ENCODE data around the gene SLC24A4. TPM values are rescaled to one million over a fixed set of nuclear protein-coding genes. Genes with fewer than 3 reads are reported as not detected.

Gene SLC24A4
- total RNA-seq, 4 donors from 2014 or later, result 0.35 to 0.49 TPM; not detected in 2

DNA sequence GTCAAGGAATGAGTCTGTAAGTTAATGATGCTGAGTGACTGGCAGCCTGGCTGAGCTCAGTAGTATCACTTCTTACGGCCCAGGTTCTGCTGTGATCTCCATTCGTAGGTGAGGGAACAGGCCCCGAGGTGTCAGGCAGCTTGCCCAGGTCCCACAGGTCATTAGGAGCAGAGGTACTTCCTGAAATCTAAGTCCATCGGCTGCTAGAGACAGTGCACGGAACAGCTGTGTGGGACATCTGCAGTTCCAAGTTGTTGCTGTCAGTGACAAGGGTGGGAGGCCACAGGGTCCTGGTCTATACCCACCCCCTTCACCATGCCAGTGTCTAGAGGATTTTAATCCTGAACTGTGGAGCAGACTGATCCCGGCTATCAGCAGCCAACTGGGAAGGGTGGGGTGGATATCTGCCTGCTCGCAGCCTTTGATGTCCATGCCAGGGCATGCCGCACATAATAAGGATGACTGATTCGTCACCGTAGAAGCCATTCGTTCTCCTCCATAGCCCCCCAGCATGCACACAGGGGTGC is 108.3 kb downstream of the SLC24A4 start:
- no peak for TF ChIP-seq POLR2A (IDR thresholded peaks at IDR 0.05)
- TF ChIP-seq, protein P1, sequence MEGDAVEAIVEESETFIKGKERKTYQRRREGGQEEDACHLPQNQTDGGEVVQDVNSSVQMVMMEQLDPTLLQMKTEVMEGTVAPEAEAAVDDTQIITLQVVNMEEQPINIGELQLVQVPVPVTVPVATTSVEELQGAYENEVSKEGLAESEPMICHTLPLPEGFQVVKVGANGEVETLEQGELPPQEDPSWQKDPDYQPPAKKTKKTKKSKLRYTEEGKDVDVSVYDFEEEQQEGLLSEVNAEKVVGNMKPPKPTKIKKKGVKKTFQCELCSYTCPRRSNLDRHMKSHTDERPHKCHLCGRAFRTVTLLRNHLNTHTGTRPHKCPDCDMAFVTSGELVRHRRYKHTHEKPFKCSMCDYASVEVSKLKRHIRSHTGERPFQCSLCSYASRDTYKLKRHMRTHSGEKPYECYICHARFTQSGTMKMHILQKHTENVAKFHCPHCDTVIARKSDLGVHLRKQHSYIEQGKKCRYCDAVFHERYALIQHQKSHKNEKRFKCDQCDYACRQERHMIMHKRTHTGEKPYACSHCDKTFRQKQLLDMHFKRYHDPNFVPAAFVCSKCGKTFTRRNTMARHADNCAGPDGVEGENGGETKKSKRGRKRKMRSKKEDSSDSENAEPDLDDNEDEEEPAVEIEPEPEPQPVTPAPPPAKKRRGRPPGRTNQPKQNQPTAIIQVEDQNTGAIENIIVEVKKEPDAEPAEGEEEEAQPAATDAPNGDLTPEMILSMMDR (IDR thresholded peaks at IDR 0.05), result no peak
- Histone ChIP-seq H3K36me3 (no peaks in the 10 kb centered on the region), H3K4me1 (no peaks in the 10 kb centered on the region), H3K27ac (no peak overlapping the region), H3K4me3 (no peak overlapping the region), H3K9me3 (no peaks in the 10 kb centered on the region), H3K27me3 (no peaks in the 10 kb centered on the region)
- no peak for DNase-seq
- intact Hi-C loops (cut with DNase I; ENCODE audit: low total_unique reads), result no loop called here

DNA sequence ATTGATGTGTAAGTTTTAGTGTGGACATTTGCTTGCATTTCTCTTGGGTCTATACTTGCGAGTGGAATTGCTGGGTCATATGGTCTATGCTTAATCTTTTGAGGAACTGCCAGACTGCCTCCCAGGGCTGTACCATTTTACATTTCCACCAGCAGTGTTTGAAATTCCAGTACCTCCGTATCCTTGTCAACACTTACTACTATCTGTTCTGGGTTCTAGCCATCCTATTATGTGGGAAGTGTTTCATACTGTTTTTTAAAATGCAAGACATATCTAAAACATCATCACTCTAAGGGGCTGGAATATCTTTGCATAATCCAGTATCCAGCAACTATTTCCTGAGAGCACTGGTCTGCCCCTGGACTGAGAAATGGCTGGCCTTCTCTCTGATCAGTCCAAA is 110.4 kb downstream of the SLC24A4 start:
- Histone ChIP-seq H3K27ac (no peak overlapping the region), H3K36me3 (no peaks in the 10 kb centered on the region), H3K4me1 (no peaks in the 10 kb centered on the region), H3K9me3 (no peaks in the 10 kb centered on the region), H3K4me3 (no peak overlapping the region), H3K27me3 (no peaks in the 10 kb centered on the region)
- intact Hi-C loops (cut with DNase I; ENCODE audit: low total_unique reads), result no loop called here
- TF ChIP-seq POLR2A (IDR thresholded peaks at IDR 0.05), result no peak
- TF ChIP-seq, protein P1 (IDR thresholded peaks at IDR 0.05), result no peak
- DNase-seq, result no peak

DNA sequence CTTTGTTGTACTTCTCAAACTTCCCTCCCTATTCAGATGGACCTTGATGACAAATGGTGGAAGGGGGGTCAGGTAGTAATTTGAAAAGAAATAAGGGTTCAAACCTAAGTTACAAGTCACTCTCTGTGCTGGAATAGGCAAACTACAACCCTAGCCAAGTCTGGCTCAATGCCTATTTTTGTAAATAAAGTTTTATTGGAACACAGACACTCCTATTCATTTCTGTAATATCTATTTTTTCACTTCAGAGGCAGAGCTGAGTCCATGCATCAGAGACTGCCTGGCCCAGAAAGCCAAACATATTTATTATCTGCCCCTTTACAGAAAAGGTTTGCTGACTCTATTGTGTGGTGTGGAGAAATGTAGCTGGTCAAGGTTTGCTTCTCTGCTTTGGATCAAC is 112.2 kb downstream of the SLC24A4 start:
- H3K4me1 ChIP-seq, result no peaks in the 10 kb centered on the region
- H3K4me3 ChIP-seq, result no peak overlapping the region
- H3K27me3 ChIP-seq, result no peaks in the 10 kb centered on the region
- no peak overlapping the region for H3K27ac ChIP-seq
- intact Hi-C loops (cut with DNase I; ENCODE audit: low total_unique reads), result no loop called here
- DNase-seq, result no peak
- no peaks in the 10 kb centered on the region for H3K36me3 ChIP-seq
- no peak for TF ChIP-seq POLR2A (IDR thresholded peaks at IDR 0.05)
- TF ChIP-seq, protein P1 (IDR thresholded peaks at IDR 0.05), result no peak
- no peaks in the 10 kb centered on the region for H3K9me3 ChIP-seq

DNA sequence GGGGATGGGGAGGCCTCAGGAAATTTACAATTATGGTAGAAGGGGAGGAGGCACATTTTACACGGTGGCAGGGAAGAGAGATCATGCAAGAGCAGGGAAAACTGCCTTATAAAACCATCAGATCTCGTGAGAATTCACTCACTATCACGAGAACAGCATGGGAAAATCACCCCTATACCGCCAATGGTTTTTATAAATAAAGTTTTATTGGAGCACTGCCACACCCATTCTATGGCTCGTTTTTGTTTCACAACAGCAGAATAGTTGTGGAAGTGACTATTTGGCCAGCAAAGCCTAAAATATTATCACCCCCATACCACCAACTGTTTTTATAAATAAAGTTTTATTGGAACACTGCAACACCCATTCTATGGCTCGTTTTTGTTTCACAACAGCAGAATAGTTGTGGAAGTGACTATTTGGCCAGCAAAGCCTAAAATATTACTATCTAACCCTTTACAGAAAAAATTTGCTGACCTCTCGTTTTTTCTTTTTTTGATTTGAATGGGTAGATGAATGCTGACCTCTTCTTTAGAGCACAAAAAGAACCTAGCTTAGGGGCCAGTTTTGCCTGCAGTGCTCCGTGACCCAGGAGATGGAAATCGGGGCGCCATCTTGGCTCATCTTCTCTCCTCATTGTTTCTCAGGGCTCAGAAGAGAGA is 113.3 kb downstream of the SLC24A4 start:
- Histone ChIP-seq H3K4me1 (no peaks in the 10 kb centered on the region), H3K4me3 (no peak overlapping the region), H3K9me3 (no peaks in the 10 kb centered on the region), H3K27me3 (no peaks in the 10 kb centered on the region), H3K27ac (no peak overlapping the region), H3K36me3 (no peaks in the 10 kb centered on the region)
- intact Hi-C loops (cut with DNase I; ENCODE audit: low total_unique reads), result no loop called here
- DNase-seq, result no peak
- TF ChIP-seq, protein P1 (IDR thresholded peaks at IDR 0.05), result no peak
- TF ChIP-seq POLR2A (IDR thresholded peaks at IDR 0.05), result no peak

GRCh38 chr14:92437309-92437708 is 114.3 kb downstream of the SLC24A4 start:
- Histone ChIP-seq H3K36me3 (no peaks in the 10 kb centered on the region), H3K4me3 (no peak overlapping the region), H3K27ac (no peak overlapping the region), H3K9me3 (no peaks in the 10 kb centered on the region), H3K4me1 (no peaks in the 10 kb centered on the region), H3K27me3 (no peaks in the 10 kb centered on the region)
- TF ChIP-seq, protein P1 (IDR thresholded peaks at IDR 0.05), result no peak
- TF ChIP-seq POLR2A (IDR thresholded peaks at IDR 0.05), result no peak
- intact Hi-C loops (cut with DNase I; ENCODE audit: low total_unique reads), result no loop called here
- no peak for DNase-seq

Measured in uterus (tissue), 4 donors.